ENCODE measurements around the gene BPIFA3. TPM values are rescaled to one million over a fixed set of nuclear protein-coding genes. Genes with fewer than 3 reads are reported as not detected.

Gene BPIFA3
- total and polyA plus RNA-seq, 4 experiments from 2014 or later: not detected

DNA sequence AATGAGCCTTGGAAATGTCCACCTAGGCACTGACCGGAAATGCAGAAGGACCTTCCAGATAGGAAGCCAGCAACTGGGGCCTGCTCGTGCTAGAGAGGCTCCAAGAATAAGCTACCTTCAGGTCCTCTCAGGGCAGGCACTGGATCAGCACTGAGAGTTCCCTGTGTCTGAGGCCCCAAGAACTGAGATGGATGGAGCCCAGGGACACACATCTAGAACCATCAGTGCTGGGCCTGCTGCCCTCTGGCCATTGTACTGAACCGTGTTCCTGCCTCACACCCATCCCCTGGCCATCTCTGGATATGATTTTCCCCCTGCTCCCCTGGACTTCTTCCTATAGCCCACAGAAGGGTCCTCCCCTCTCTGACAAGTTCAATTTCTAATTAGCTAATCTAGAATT, 28.9 kb downstream of the BPIFA3 start:
- Mint-ChIP-seq H3K4me1 (no peaks in the 10 kb centered on the region), H3K27ac (no peak overlapping the region), H3K9me3 (no peaks in the 10 kb centered on the region), H3K36me3 (no peaks in the 10 kb centered on the region), H3K4me3 (no peak overlapping the region), H3K27me3 (peaks cover 4 to 5% of the 10 kb centered on the region in 2 donors)
- intact Hi-C loops (cut with micrococcal nuclease): no loop called here
- Histone ChIP-seq H3K9me3 (ENCODE audit: control insufficient read depth in 1 of 2, low read length in 2 of 2) (no peaks in the 10 kb centered on the region), H3K36me3 (ENCODE audit: insufficient read depth, low read length) (no peaks in the 10 kb centered on the region), H3K27ac (ENCODE audit: low read depth, low read length) (no peak overlapping the region), H3K4me1 (ENCODE audit: insufficient read depth, low read length) (no peaks in the 10 kb centered on the region), H3K4me3 (ENCODE audit: low read length in 2 of 2) (no peak overlapping the region), H3K27me3 (ENCODE audit: insufficient read depth, low read length) (no peaks in the 10 kb centered on the region)
- POLR2A ChIA-PET (ENCODE audit: partially characterized antibody): no interaction called here
- CTCF ChIA-PET (ENCODE audit: partially characterized antibody): no interaction called here
- DNase-seq: no peak

DNA sequence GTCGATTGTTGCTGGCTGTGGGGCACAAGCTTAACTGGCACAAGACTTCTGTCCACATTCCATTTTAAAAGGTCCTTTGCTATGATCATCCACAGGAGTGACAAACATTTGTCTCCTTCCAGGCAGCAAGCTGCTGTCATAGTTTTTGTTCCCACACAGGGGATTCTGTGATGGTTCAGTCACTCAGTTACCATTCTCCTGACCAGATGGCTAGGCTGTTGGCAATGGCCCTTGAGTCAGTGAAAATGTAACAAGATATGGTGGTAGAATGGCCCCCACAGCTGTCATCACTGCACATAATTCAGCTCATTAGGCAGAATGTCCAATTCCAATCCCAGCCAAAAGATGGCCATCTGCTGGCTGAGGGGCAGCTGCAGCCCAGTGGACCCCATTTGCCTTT, 32.3 kb downstream of the BPIFA3 start:
- H3K27ac Mint-ChIP-seq: no peak overlapping the region
- no peaks in the 10 kb centered on the region for H3K4me1 ChIP-seq (ENCODE audit: insufficient read depth, low read length)
- H3K9me3 ChIP-seq (ENCODE audit: control insufficient read depth in 1 of 2, low read length in 2 of 2): no peaks in the 10 kb centered on the region
- no peaks in the 10 kb centered on the region for H3K27me3 ChIP-seq (ENCODE audit: insufficient read depth, low read length)
- no peak overlapping the region for H3K27ac ChIP-seq (ENCODE audit: low read depth, low read length)
- H3K36me3 Mint-ChIP-seq: no peaks in the 10 kb centered on the region
- peaks cover 0 to 5% (median 0%) of the 10 kb centered on the region in 8 donors for H3K9me3 Mint-ChIP-seq
- CTCF ChIA-PET (ENCODE audit: partially characterized antibody): no interaction called here
- DNase-seq: no peak
- intact Hi-C loops (cut with micrococcal nuclease): no loop called here
- no peaks in the 10 kb centered on the region for H3K4me1 Mint-ChIP-seq
- no peaks in the 10 kb centered on the region for H3K36me3 ChIP-seq (ENCODE audit: insufficient read depth, low read length)
- POLR2A ChIA-PET (ENCODE audit: partially characterized antibody): no interaction called here
- H3K4me3 ChIP-seq (ENCODE audit: low read length in 2 of 2): no peak overlapping the region
- peaks cover 0 to 5% of the 10 kb centered on the region in 2 donors for H3K27me3 Mint-ChIP-seq
- no peak overlapping the region for H3K4me3 Mint-ChIP-seq

- H3K27me3 ChIP-seq (ENCODE audit: insufficient read depth, low read length): no peaks in the 10 kb centered on the region
- intact Hi-C loops (cut with micrococcal nuclease): no loop called here
- no peak overlapping the region for H3K4me3 ChIP-seq (ENCODE audit: low read length in 2 of 2)
- no peaks in the 10 kb centered on the region for H3K36me3 ChIP-seq (ENCODE audit: insufficient read depth, low read length)
- Mint-ChIP-seq H3K4me1 (no peaks in the 10 kb centered on the region), H3K27ac (no peak overlapping the region), H3K27me3 (peaks cover 2 to 5% of the 10 kb centered on the region in 2 donors), H3K36me3 (no peaks in the 10 kb centered on the region), H3K9me3 (peaks cover 0 to 5% (median 1%) of the 10 kb centered on the region in 8 donors), H3K4me3 (no peak overlapping the region)
- ChIA-PET CTCF (ENCODE audit: partially characterized antibody) (interaction anchor here (1.7 kb wide), 1 partner anchor 12 kb away, joined by 3 read pairs; no protein-coding TSS in a partner anchor), POLR2A (ENCODE audit: partially characterized antibody) (no interaction called here)
- no peaks in the 10 kb centered on the region for H3K4me1 ChIP-seq (ENCODE audit: insufficient read depth, low read length)
- no peaks in the 10 kb centered on the region for H3K9me3 ChIP-seq (ENCODE audit: control insufficient read depth in 1 of 2, low read length in 2 of 2)
- H3K27ac ChIP-seq (ENCODE audit: low read depth, low read length): no peak overlapping the region
- DNase-seq: no peak
Observed at GRCh38 chr20:33250666-33251065, 33.5 kb downstream of the BPIFA3 start.

GRCh38 chr20:33251496-33251895, 34.3 kb downstream of the BPIFA3 start:
- Histone ChIP-seq H3K27ac (ENCODE audit: low read depth, low read length) (no peak overlapping the region), H3K27me3 (ENCODE audit: insufficient read depth, low read length) (no peaks in the 10 kb centered on the region), H3K36me3 (ENCODE audit: insufficient read depth, low read length) (no peaks in the 10 kb centered on the region), H3K9me3 (ENCODE audit: control insufficient read depth in 1 of 2, low read length in 2 of 2) (no peaks in the 10 kb centered on the region), H3K4me3 (ENCODE audit: low read length in 2 of 2) (no peak overlapping the region), H3K4me1 (ENCODE audit: insufficient read depth, low read length) (no peaks in the 10 kb centered on the region)
- no peaks in the 10 kb centered on the region for H3K4me1 Mint-ChIP-seq
- H3K4me3 Mint-ChIP-seq: no peak overlapping the region
- peaks cover 2 to 5% of the 10 kb centered on the region in 2 donors for H3K27me3 Mint-ChIP-seq
- DNase-seq: no peak
- no peaks in the 10 kb centered on the region for H3K36me3 Mint-ChIP-seq
- ChIA-PET CTCF (ENCODE audit: partially characterized antibody) (interaction anchor here (1.7 kb wide), 1 partner anchor 11 kb away, joined by 3 read pairs; no protein-coding TSS in a partner anchor), POLR2A (ENCODE audit: partially characterized antibody) (no interaction called here)
- intact Hi-C loops (cut with micrococcal nuclease): no loop called here
- no peak overlapping the region for H3K27ac Mint-ChIP-seq
- H3K9me3 Mint-ChIP-seq: peaks cover 0 to 5% (median 1%) of the 10 kb centered on the region in 8 donors

DNA sequence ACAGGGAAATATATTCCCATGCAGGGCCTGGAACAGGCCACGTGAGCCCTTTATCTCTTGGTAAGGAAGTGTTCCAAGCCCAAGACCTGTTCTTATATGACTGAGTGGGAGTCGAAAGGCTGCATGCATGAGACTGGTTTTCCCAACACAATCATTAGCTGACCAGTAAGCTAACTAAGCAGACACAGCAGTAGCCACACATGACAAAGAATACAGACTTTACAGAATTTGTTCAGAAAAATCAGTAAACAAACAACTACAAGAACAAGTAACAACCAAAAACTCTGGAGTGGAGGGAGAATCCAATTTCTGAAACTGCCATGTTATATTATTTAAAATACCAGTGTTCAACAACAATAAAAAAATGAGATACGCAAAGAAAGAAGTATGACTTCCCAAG, 35.3 kb downstream of the BPIFA3 start:
- Mint-ChIP-seq H3K4me1 (no peaks in the 10 kb centered on the region), H3K9me3 (peaks cover 0 to 5% (median 1%) of the 10 kb centered on the region in 8 donors), H3K36me3 (no peaks in the 10 kb centered on the region), H3K4me3 (no peak overlapping the region), H3K27ac (no peak overlapping the region), H3K27me3 (peaks cover 7 to 9% of the 10 kb centered on the region in 2 donors)
- ChIA-PET POLR2A (ENCODE audit: partially characterized antibody) (no interaction called here), CTCF (ENCODE audit: partially characterized antibody) (interaction anchor here (1.7 kb wide), 1 partner anchor 10 kb away, joined by 3 read pairs; no protein-coding TSS in a partner anchor)
- no peaks in the 10 kb centered on the region for H3K27me3 ChIP-seq (ENCODE audit: insufficient read depth, low read length)
- H3K27ac ChIP-seq (ENCODE audit: low read depth, low read length): no peak overlapping the region
- H3K4me1 ChIP-seq (ENCODE audit: insufficient read depth, low read length): no peaks in the 10 kb centered on the region
- H3K4me3 ChIP-seq (ENCODE audit: low read length in 2 of 2): no peak overlapping the region
- no peaks in the 10 kb centered on the region for H3K9me3 ChIP-seq (ENCODE audit: control insufficient read depth in 1 of 2, low read length in 2 of 2)
- DNase-seq: no peak
- intact Hi-C loops (cut with micrococcal nuclease): no loop called here
- H3K36me3 ChIP-seq (ENCODE audit: insufficient read depth, low read length): no peaks in the 10 kb centered on the region

DNA sequence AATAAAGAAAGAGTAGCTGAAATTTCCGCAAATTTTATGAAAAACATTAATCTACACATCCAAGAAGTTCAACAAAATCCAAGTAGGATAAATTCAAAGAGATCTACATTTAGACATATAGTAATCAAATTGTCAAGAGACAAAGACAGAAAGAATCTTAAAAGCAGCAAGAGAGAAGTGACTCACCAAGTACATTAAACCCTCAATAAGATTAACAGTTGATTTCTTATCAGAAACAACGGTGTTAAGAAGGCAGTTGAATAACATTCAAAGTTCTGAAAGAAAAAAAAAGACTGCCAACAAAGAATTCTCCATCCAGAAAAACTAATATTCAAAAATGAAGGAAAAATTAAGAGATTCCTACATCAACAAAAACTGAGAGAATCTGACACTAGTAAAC, 37.9 kb downstream of the BPIFA3 start:
- no peaks in the 10 kb centered on the region for H3K4me1 Mint-ChIP-seq
- Histone ChIP-seq H3K4me3 (ENCODE audit: low read length in 2 of 2) (no peak overlapping the region), H3K9me3 (ENCODE audit: control insufficient read depth in 1 of 2, low read length in 2 of 2) (no peaks in the 10 kb centered on the region), H3K27ac (ENCODE audit: low read depth, low read length) (no peak overlapping the region), H3K4me1 (ENCODE audit: insufficient read depth, low read length) (no peaks in the 10 kb centered on the region), H3K27me3 (ENCODE audit: insufficient read depth, low read length) (no peaks in the 10 kb centered on the region), H3K36me3 (ENCODE audit: insufficient read depth, low read length) (no peaks in the 10 kb centered on the region)
- no peaks in the 10 kb centered on the region for H3K36me3 Mint-ChIP-seq
- CTCF ChIA-PET (ENCODE audit: partially characterized antibody): no interaction called here
- DNase-seq: no peak
- POLR2A ChIA-PET (ENCODE audit: partially characterized antibody): no interaction called here
- peaks cover 0 to 5% (median 1%) of the 10 kb centered on the region in 8 donors for H3K9me3 Mint-ChIP-seq
- H3K27me3 Mint-ChIP-seq: peaks cover 7 to 9% of the 10 kb centered on the region in 2 donors
- intact Hi-C loops (cut with micrococcal nuclease): no loop called here
- no peak overlapping the region for H3K27ac Mint-ChIP-seq
- H3K4me3 Mint-ChIP-seq: no peak overlapping the region

- Mint-ChIP-seq H3K9me3 (peaks cover 0 to 14% (median 3%) of the 10 kb centered on the region in 8 donors), H3K4me3 (no peak overlapping the region), H3K36me3 (no peaks in the 10 kb centered on the region), H3K4me1 (no peaks in the 10 kb centered on the region), H3K27ac (no peak overlapping the region), H3K27me3 (peaks cover 16% of the 10 kb centered on the region in 2 donors)
- intact Hi-C loops (cut with micrococcal nuclease): no loop called here
- no peaks in the 10 kb centered on the region for H3K27me3 ChIP-seq (ENCODE audit: insufficient read depth, low read length)
- no peak overlapping the region for H3K4me3 ChIP-seq (ENCODE audit: low read length in 2 of 2)
- no peaks in the 10 kb centered on the region for H3K36me3 ChIP-seq (ENCODE audit: insufficient read depth, low read length)
- DNase-seq: no peak
- ChIA-PET POLR2A (ENCODE audit: partially characterized antibody) (no interaction called here), CTCF (ENCODE audit: partially characterized antibody) (no interaction called here)
- H3K4me1 ChIP-seq (ENCODE audit: insufficient read depth, low read length): no peaks in the 10 kb centered on the region
- no peak overlapping the region for H3K27ac ChIP-seq (ENCODE audit: low read depth, low read length)
- no peaks in the 10 kb centered on the region for H3K9me3 ChIP-seq (ENCODE audit: control insufficient read depth in 1 of 2, low read length in 2 of 2)
Observed at GRCh38 chr20:33257237-33257636, 40.1 kb downstream of the BPIFA3 start.

DNA sequence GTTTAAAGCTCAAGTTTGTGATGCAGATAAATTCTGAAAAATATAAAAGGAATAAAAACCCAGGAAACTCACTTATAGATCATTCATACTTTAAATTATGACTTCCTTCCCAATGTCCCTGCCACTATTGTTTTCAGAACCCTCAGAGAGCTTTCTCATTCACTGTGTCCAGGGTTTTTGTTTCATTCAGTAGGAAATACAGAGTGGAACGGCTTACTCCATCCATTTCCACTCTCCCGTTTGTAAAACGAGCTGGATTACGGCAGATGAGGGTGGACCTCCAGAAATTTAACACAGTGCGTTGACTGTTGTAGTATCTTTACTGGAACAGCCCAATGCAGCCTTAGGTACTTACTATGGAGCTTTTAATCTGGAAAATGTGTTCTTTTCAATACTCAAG, 42.2 kb downstream of the BPIFA3 start:
- Histone ChIP-seq H3K27me3 (ENCODE audit: insufficient read depth, low read length) (no peaks in the 10 kb centered on the region), H3K4me1 (ENCODE audit: insufficient read depth, low read length) (no peaks in the 10 kb centered on the region), H3K4me3 (ENCODE audit: low read length in 2 of 2) (no peak overlapping the region), H3K27ac (ENCODE audit: low read depth, low read length) (no peak overlapping the region), H3K9me3 (ENCODE audit: control insufficient read depth in 1 of 2, low read length in 2 of 2) (no peaks in the 10 kb centered on the region), H3K36me3 (ENCODE audit: insufficient read depth, low read length) (no peaks in the 10 kb centered on the region)
- H3K27ac Mint-ChIP-seq: no peak overlapping the region
- no peak for DNase-seq
- H3K36me3 Mint-ChIP-seq: no peaks in the 10 kb centered on the region
- no peaks in the 10 kb centered on the region for H3K4me1 Mint-ChIP-seq
- H3K27me3 Mint-ChIP-seq: peaks cover 12 to 28% of the 10 kb centered on the region in 2 donors
- H3K9me3 Mint-ChIP-seq: peaks cover 0 to 10% (median 3%) of the 10 kb centered on the region in 8 donors
- CTCF ChIA-PET (ENCODE audit: partially characterized antibody): no interaction called here
- POLR2A ChIA-PET (ENCODE audit: partially characterized antibody): no interaction called here
- no peak overlapping the region for H3K4me3 Mint-ChIP-seq
- intact Hi-C loops (cut with micrococcal nuclease): no loop called here

Data from CD4-positive, alpha-beta memory T cell (primary cell).